Measurements from ENCODE around the gene PITHD1.
"Not testable (repeated sequence)": the region's sequence is repeated elsewhere in the genome, so short reads cannot be mapped to it uniquely, and the experiment has no call there.

PITHD1 gene

DNA sequence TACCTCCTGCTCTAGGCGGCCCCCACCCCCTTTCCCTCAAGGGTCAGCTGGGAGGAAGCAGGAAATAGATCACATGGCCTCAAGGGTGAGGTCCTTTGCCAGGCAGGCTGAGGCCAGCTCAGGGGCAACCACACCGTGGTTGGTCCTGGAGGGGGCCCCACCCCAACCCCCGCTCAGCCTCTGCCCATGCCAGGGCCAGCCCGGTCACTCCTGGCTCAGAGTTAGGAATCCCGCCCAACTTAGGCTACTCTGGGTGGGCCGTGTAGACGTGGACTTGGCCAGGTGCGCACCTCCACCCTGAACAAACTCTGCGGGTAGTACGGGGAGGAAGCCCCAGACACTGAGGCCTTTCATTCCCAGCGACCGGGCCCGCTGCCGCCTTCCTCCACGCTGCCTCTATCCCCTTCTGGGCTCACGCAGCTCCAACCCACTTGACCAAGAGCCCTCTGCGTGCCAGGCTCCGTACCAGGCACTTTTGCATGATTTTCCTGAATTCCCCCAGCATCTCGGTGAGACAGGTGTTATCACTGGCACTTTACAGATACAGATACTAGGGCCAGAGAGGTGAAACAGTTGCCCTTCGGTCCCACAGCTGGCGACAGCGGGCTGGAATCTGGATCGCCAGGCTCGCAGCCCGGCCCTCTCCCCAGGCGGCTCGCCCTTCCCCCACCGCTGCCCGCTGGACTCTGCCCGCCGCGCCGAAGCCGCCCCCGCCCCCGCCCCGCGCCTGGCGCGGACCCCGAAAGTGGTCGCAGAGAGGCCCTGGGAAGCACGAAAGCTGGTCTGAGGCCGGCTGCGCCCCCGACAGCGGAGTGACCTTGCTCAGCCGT, 21.6 kb downstream of the PITHD1 start:
- DNase-seq = peak; percentile 57

DNA sequence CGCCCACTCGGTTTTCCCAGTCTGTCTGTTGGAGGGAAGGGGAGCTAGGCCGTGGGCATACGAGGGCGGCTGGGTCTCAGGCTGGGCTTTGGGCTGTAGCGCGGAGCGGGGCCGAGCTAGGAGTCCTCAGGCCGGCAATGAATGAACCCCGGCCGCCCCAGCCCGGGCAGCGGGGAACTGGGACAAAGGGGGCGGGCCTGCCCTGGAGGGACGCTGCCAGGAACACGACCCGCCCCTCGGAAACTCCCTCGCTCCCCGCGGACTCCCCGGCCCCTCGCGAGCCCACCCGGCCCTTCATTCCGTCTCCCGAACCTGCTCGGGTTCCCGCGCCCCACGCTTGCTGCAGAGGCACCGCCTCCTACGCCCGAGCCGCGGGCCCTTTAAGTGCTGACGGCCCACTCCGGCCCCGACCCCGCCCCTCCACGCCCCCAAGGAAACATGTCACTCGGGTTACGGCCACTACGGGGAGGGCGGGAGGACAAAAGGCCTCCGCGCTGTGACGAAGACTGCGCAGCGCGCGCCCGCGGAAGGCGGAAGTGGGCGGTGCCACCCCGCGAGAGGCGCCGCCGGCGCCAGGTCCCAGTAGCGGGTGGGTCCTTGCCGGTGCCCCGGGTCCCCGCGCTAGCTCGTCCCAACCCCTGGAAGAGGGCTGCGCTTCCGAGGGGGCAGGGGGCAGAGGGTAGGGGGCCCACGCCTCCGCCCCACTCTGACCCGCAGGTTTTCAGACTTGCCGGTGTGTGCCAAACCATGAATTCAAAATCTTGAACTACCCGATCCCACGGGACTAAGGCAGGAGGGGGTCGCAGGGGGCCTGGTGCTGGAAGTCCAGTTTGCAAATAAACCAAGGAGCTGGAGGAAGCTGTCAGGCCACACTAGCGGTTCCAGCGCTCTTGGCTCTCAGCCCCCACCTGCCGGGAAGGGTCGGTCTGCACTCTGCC, 22.5 kb downstream of the PITHD1 start, which contains the start of gene GALE:
GALE (minus strand) TSS at position 355 of the 938 bp plus-strand sequence. CDS start 1,747 bp downstream, outside the sequence.
- peak; percentile 96 for DNase-seq

DNA sequence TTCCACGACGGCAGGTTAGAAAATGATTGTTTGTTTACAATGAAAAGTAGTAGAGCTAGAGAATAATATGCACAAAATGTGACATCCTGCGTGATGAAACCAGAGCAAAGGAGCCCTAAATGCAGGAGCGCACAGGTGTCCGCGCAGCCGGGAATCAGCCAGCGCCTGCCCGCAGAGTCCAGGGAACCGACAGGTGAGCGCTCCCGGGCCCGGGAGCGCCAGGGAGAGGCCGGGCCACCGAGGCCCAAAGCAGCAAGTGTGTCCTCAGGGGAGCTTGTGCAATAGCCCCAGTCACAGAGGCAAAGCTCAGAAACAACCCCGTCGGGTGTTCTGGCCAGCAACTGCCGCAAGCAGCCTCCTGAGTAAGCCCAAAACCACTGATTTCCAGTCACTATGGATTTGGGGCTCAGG, 23.1 kb downstream of the PITHD1 start:
- DNase-seq = no peak

DNA sequence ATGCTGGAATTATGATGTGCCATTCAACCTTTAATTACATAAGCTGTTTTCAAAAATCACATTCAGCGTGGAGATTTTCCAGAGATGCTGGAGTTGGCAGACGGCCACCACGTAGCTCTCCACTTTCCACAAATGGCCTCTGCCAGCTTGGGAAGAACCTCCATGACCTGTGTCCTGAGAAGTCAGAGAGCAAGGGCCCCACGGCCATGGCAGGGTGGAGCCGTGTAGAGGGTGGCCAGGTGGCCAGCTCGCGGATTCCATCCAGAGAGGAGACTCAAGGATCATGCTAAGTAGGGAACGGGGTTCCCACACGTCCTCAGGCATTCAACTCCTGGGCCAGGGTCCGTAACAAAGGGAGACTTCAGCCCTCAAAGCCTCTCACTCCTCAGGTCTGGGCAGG, 23.7 kb downstream of the PITHD1 start:
- no peak for DNase-seq

DNA sequence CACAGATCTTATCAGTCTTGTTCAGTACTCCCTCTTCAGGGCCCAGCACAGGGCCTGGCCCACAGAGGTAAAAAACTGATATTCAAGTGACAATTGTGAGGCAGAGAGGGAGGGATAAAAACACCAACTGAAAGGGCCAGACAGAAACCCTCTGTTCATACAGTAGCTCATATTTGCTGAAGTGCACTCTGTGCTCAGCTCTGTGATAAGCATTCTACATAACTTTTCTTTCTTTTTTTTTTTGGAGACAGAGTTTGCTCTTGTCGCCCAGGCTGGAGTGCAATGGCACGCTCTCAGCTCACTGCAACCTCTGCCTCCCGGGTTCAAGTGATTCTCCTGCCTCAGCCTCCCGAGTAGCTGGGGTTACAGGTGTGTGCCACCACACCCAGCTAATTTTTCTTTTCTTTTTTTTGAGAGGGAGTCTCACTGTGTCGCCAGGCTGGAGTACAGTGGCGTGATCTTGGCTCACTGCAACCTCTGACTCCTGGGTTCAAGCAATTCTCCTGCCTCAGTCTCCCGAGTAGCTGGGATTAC, 24.7 kb downstream of the PITHD1 start:
- not testable (repeated sequence) for DNase-seq

DNA sequence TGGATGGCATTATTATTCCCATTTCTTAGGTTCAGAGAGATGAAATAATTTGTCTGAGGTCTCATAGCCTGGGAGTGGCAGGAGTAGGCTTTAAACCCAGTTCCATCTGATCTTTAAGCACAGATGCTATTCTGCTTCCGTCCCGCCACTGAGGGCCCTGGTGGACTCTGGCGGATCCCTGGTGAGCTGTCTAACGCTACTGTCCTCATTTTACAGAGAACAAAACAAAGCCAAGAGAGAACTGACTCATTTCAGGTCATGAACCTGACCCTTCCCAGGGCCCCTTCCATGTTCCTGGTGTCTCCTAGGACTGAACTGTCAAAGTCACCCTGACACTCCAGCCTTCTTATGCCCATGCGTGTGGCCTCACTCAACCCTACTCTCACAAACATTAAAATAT, 25.5 kb downstream of the PITHD1 start:
- no peak for DNase-seq

- no peak for DNase-seq
Measured at GRCh38 chr1:23804183-23804835, 26.1 kb downstream of the PITHD1 start.

- no peak for DNase-seq
Measured at GRCh38 chr1:23805025-23805424, 26.8 kb downstream of the PITHD1 start.

DNA sequence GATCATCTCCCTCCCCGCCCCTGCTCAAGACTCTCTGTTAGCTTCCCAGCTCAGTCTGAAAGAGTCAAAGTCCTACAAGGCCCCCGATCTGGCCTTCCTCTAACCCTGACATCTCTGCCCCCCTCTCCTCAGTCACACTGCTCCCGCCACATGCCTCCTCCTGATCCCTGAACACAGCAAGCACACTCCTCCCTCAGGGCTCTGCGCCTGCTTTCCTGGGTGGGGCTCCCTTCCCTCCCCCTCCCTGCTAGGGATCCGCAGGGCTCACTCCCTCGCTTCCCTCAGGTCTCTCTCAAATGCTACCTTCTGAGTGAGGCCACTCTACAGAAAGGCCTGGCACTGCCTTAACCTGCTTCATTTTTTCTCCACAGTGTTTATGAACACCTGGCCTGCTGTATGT, 28.1 kb downstream of the PITHD1 start:
- no peak for DNase-seq

- DNase-seq = no peak
Measured at GRCh38 chr1:23807453-23807852, 29.2 kb downstream of the PITHD1 start.

DNA sequence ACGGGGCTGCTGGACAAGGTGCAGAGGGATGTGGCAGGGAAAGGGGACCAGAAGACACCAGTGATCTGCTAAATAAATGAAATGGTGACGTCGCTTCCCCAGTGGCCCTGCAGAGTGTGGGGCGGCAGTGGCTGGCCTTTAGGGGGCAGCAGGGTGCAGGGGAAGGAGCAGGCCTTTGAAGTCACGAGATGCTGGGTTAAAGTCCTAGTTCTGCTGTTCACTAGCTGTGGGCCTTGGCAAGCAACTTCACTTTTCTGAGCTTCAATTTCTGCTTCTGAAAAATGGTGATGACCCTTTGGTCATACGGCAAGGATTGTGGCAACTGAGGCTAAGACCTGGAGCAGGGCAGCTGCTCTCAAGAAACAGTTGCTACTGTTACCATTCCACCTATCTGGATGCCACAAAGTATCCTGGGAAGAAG, 31.5 kb downstream of the PITHD1 start:
- peak; percentile 63 for DNase-seq

DNA sequence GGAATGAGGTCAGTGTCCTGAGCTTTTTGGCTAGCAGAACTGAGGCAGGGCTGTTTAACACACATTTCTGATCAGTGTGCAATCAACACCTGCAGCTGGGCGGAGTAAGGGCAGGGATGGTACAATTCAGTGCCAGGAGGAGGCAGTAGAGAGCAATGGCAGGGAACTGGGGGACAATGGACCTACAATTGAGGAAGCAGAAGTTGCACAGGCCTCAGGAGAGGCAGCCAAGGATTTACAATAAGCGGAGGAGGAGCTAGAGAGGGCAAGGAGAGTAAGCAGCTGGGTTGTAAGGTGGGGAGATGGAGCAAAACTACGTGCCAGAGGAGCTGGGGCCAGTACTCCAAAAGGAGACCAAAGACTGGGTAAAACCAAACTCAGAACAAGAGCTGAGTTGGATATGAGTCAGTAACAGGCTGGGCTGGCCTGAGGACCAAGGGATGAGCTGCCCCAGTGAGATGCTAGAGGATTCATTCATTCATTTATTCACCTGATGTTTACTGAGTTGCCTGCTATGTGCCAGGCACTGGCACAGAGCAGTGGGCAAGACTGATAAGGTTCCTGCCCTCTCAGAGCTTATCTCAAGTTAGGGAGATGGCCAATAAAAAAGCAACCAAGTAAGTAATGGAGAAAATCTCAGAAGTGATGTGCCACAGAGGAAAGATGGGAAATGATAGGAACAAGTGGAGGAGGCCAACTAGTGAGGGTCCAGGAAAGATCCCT, 32.8 kb downstream of the PITHD1 start:
- DNase-seq = peak; percentile 14

GRCh38 chr1:23814016-23814415, 35.8 kb downstream of the PITHD1 start:
- no peak for DNase-seq

- DNase-seq = no peak
Measured at GRCh38 chr1:23816361-23816760, 38.1 kb downstream of the PITHD1 start.

DNA sequence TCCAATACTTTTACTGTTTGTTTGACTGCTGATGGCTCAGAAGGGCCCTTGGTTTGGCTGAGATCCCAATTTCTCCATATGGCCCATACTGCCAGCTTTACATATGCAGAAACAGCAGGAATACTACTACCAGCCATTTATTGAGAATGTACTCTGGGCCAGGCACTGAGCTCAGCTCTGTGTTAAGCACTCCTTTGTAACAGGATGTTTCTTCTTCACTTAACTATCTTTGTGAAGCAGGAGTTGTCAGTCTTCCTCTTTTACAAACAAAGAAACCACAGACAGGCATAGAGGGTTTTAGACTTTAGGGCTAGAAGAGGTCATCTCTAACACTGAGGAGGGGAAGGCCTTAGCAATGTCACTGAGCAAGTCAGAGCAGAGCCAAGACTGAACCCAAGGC, 38.7 kb downstream of the PITHD1 start:
- DNase-seq = no peak

DNA sequence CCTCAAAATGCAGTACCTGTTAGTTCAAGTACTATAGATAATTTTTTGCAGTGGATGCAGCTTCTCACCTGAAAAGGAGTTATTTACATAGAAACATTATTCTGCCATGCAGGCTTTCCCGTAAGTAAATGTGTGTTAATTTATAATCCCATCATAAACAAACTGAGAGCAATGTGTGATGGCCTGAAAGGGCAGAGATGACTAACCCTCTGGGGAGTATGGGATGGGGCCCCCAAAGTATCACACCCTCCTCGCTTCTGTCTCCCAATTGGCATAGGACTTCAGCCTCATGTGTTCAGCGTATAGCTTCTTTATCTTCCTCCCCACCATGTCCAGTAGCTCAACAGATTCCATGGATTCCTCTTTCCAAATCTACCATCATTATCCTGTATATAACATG, 39.4 kb downstream of the PITHD1 start:
- DNase-seq = no peak

DNA sequence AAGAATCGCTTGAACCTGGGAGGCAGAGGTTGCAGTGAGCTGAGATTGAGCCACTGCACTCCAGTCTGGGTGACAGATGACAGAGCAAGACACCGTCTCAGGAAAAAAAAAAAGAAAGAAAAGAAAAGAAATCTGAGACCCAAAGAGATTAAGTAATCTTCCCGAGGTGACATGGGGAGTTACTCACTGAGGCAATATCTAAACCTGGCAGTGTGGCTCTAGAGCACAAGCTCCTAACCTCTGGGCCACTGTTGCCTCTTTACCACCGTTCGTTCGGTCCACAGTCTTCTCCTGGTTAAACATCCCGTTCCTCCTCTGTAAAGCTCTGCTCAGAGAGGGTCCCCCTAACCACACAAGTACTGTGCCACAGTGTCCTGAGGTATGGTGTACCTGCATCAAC, 45.5 kb downstream of the PITHD1 start:
- DNase-seq = no peak

DNA sequence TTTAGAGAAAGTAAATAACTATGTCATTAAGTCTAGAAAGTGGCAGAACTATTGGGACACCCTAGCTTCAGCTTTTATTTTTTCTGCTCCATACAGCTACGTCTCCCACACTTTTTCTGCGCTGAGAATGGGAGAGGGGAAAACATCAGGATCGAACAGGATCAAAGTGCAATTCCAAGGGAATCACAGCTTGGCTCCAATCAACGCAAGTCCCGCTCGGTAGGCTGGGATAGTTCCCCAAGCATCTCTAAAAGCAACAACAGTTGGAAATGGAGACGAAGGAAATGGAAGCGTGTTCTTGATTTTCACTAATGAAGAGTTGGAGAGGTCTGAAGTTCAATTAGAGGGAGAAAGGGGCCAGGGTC, 46.5 kb downstream of the PITHD1 start:
- DNase-seq = peak; percentile 6

DNA sequence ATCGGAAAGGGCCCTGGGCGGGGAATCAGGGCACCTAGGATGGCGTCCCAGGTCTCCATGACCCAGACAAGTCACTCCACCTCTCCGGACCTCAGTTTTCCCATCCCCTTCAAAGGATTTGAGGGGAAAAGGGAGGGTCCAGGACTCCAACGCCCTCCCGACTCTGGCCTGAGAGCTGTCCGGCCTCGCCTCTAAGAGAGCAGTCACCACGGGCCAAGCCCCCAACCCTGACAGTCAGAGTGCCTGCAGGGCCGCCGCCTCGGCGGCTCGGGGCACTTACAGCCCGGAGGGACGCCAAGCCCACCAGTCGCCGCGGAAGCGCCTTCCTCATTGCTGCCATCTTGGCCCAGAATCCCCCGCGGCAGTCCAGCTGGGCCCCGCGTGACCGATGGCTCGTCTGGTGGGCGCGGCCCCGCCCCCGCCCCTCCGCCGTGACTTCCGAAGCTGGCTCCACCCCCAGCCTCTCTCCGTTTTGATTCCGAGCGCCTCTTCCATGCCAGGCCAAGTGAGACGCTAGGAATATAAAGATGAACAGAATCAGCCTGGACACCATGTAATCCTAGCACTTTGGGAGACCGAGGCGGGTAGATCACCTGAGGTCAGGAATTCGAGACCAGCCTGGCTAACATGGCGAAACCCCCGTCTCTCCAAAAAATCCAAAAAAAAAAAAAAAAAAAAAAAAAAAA, 47.0 kb downstream of the PITHD1 start, which contains the start of gene HMGCL:
HMGCL (minus strand) TSS at position 354 of the 686 bp plus-strand sequence; CDS start at position 340, 14 bp downstream.
- peak; percentile 88 for DNase-seq

GRCh38 chr1:23825762-23826522, 47.7 kb downstream of the PITHD1 start:
- DNase-seq = no peak

DNA sequence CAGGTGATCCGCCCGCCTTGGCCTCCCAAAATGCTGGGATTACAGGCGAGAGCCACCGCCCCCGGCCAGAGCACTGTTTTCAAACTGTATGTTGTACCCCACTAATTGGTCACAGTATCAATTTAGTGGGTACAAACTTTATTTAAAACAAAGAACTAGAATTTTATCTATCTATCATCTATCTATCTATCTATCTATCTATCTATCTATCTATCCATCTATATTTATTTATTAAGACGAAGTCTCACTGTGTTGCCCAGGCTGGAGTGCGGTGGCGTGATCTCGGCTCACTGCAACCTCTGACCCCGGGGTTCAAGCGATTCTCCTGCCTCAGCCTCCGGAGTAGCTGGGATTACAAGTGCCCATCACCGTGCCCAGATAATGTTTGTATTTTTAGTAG, 48.4 kb downstream of the PITHD1 start:
- not testable (repeated sequence) for DNase-seq

Measured in fibroblast of skin of right biceps (primary cell).